OCI-LY3 (cell line): ENCODE results near the gene KCTD13.

Experiments used
- EZH2phosphoT487 ChIP-seq: fragments of 200-600 bp; shearing (Covaris generic); IDR thresholded peaks from 2 replicates; pipeline ENCODE4 v1.6.1; 2018; ENCODE audit warnings: antibody characterized with exemption, mixed run types, low read depth
- TF ChIP-seq, protein P1 (sequence below): fragments of 200-600, 300-600 bp; sonication (generic); IDR thresholded peaks from 2 replicates; pipeline ENCODE4 v1.5.1; 2014; ENCODE audit warnings: antibody characterized with exemption, low read length, low read depth

DNA sequence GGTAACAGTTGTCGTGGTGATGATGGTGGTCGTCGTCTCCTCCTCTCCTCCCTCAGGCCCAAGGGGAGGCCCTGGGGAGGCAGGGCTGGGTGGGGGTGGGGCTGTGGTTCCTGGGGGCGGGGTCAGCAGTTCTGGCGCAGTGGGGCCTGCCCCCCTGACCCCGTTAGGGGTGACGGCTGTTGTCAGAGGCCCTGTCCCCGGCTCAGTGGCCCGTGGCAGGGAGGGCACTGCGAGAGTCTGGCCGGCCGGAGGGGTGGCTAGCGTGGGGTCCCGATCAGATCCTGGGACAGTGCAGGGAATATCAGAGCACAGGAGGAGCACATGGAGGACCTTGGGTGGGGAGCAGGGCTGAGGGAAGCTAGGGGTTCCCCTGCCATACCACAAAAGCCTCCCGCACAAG lies 29.2 kb downstream of the KCTD13 start:
- TF ChIP-seq, protein P1, sequence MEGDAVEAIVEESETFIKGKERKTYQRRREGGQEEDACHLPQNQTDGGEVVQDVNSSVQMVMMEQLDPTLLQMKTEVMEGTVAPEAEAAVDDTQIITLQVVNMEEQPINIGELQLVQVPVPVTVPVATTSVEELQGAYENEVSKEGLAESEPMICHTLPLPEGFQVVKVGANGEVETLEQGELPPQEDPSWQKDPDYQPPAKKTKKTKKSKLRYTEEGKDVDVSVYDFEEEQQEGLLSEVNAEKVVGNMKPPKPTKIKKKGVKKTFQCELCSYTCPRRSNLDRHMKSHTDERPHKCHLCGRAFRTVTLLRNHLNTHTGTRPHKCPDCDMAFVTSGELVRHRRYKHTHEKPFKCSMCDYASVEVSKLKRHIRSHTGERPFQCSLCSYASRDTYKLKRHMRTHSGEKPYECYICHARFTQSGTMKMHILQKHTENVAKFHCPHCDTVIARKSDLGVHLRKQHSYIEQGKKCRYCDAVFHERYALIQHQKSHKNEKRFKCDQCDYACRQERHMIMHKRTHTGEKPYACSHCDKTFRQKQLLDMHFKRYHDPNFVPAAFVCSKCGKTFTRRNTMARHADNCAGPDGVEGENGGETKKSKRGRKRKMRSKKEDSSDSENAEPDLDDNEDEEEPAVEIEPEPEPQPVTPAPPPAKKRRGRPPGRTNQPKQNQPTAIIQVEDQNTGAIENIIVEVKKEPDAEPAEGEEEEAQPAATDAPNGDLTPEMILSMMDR: no peak
- no peak for TF ChIP-seq EZH2phosphoT487
